OCI-LY7 (cell line): ENCODE data around the gene C19orf81.
"Not testable (repeated sequence)": the region's sequence is repeated elsewhere in the genome, so short reads cannot be mapped to it uniquely, and the experiment has no call there.

Experiments used
- EZH2phosphoT487 ChIP-seq: fragments of 200-600 bp; sonication (generic); IDR thresholded peaks from 2 replicates; pipeline ENCODE4 v1.6.1; 2018; ENCODE audit warnings: low read depth, borderline replicate concordance, mild to moderate bottlenecking, mixed run types, antibody characterized with exemption, low read length, moderate library complexity, mixed read lengths
- TF ChIP-seq, protein P1 (sequence below): fragments of 200-600 bp; sonication (generic); conservative IDR thresholded peaks from 2 replicates; pipeline ENCODE4 v1.5.1; 2014; ENCODE audit warnings: mild to moderate bottlenecking, antibody characterized with exemption, low read length, moderate library complexity, mixed read lengths

DNA sequence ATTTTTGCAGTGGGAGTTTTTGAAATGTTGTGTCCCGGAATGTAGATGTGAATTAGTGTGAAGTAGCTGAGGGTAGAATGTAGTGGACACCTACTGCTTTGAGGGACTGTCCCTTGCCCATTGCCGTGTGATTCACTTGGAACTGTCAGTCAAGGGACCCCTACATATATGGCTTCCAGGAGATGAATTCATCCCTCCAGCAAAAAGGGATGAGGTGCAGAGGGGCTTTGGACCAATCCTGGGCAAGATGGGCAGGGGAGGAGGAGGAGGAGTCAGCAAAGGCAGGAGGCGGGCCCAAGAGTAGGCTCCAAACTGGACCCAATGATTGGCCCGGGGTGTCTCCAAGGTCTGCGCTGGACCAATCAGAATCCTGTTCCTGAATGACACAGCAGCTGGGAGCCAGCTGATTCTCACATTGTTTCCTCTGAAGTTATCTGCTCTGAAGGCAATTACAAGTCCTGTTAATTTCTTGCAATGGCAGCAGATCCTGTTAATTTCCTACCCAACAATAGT lies 28.8 kb upstream of the C19orf81 start:
- TF ChIP-seq, protein P1, sequence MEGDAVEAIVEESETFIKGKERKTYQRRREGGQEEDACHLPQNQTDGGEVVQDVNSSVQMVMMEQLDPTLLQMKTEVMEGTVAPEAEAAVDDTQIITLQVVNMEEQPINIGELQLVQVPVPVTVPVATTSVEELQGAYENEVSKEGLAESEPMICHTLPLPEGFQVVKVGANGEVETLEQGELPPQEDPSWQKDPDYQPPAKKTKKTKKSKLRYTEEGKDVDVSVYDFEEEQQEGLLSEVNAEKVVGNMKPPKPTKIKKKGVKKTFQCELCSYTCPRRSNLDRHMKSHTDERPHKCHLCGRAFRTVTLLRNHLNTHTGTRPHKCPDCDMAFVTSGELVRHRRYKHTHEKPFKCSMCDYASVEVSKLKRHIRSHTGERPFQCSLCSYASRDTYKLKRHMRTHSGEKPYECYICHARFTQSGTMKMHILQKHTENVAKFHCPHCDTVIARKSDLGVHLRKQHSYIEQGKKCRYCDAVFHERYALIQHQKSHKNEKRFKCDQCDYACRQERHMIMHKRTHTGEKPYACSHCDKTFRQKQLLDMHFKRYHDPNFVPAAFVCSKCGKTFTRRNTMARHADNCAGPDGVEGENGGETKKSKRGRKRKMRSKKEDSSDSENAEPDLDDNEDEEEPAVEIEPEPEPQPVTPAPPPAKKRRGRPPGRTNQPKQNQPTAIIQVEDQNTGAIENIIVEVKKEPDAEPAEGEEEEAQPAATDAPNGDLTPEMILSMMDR: not testable (repeated sequence)
- TF ChIP-seq EZH2phosphoT487: not testable (repeated sequence)
